ENCODE results near the gene PAX7. TPM values are rescaled to one million over a fixed set of nuclear protein-coding genes. Genes with fewer than 3 reads are reported as not detected.

The PAX7 gene
- polyA plus RNA-seq, 2 of the 4 experiments (the other 2 are of a cell fraction), result 0.23 to 0.48 TPM

DNA sequence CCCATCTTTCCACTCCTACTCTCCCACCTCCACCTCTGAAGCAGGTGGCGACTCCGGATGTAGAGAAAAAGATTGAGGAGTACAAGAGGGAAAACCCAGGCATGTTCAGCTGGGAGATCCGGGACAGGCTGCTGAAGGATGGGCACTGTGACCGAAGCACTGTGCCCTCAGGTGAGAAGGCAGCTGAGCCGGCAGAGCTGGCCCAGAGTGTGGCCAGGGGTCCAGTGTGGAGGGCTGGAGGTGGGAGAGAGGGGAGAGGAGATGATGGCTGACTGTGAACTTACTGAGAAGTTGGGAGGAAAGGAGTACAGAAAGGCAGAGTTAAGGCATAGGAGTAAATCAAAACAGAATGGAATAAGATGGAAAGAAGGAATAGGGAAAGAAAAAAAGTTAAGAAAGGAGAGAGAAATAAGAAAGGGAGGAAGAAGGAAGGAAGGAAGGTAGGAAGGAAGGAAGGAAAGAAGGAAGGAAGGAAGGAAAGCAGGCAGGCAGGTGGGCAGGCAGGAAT is 4.5 kb downstream of the PAX7 start:
- POLR2A ChIA-PET, result interaction anchor here (0.6 kb wide), 1 partner anchor 28 kb away, joined by 3 read pairs; no protein-coding TSS in a partner anchor
- WGBS (ENCODE audit: missing lambda C conversion rate), result 67% methylated on average over 5 of the region's 5 CpGs
- Histone ChIP-seq H3K27ac (no peak overlapping the region), H3K9me3 (no peaks in the 10 kb centered on the region), H3K4me2 (no peak overlapping the region), H3K4me3 (no peak overlapping the region), H3K4me1 (peaks cover 5% of the 10 kb centered on the region; the same call in 1 of the 3 replicates)
- ATAC-seq (no peak), FAIRE-seq (no peak), DNase-seq (ENCODE audit: low read depth in 1 of 2, low spot score in 1 of 2) (no peak)
- CTCF ChIA-PET, result interaction anchor here (0.6 to 2.3 kb wide), 2 partner anchors 46 to 597 kb away, joined by 3 to 5 read pairs; no protein-coding TSS in a partner anchor
- TF ChIP-seq ZNF302 (CRISPR knock-in tag; IDR thresholded peaks at IDR 0.05) (no peak), POLR2A (IDR thresholded peaks at IDR 0.05; ENCODE audit: low read length) (no peak), E2F6 (IDR thresholded peaks at IDR 0.05; ENCODE audit: borderline replicate concordance, low read depth) (no peak), RAD21 (conservative IDR thresholded peaks at IDR 0.05 in 1 of 2, IDR thresholded peaks at IDR 0.05 in 1 of 2) (no peak), RFX5 (IDR thresholded peaks at IDR 0.05) (no peak), ZSCAN20 (CRISPR knock-in tag; IDR thresholded peaks at IDR 0.05) (no peak), HOXA7 (CRISPR knock-in tag; IDR thresholded peaks at IDR 0.05) (no peak), HOXB5 (CRISPR knock-in tag; IDR thresholded peaks at IDR 0.05) (no peak), HOXB13 (CRISPR knock-in tag; IDR thresholded peaks at IDR 0.05; ENCODE audit: low read depth) (no peak), ELK1 (IDR thresholded peaks at IDR 0.05; ENCODE audit: low read depth, low read length) (no peak)
- TF ChIP-seq, protein P1, sequence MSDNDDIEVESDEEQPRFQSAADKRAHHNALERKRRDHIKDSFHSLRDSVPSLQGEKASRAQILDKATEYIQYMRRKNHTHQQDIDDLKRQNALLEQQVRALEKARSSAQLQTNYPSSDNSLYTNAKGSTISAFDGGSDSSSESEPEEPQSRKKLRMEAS (IDR thresholded peaks at IDR 0.05), result no peak
- TF ChIP-seq, protein P2, sequence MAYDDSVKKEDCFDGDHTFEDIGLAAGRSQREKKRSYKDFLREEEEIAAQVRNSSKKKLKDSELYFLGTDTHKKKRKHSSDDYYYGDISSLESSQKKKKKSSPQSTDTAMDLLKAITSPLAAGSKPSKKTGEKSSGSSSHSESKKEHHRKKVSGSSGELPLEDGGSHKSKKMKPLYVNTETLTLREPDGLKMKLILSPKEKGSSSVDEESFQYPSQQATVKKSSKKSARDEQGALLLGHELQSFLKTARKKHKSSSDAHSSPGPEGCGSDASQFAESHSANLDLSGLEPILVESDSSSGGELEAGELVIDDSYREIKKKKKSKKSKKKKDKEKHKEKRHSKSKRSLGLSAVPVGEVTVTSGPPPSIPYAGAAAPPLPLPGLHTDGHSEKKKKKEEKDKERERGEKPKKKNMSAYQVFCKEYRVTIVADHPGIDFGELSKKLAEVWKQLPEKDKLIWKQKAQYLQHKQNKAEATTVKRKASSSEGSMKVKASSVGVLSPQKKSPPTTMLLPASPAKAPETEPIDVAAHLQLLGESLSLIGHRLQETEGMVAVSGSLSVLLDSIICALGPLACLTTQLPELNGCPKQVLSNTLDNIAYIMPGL (CRISPR knock-in tag; IDR thresholded peaks at IDR 0.05; ENCODE audit: borderline replicate concordance), result no peak
- TF ChIP-seq, protein P3, sequence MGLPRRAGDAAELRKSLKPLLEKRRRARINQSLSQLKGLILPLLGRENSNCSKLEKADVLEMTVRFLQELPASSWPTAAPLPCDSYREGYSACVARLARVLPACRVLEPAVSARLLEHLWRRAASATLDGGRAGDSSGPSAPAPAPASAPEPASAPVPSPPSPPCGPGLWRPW (IDR thresholded peaks at IDR 0.05), result no peak
- TF ChIP-seq, protein P4, sequence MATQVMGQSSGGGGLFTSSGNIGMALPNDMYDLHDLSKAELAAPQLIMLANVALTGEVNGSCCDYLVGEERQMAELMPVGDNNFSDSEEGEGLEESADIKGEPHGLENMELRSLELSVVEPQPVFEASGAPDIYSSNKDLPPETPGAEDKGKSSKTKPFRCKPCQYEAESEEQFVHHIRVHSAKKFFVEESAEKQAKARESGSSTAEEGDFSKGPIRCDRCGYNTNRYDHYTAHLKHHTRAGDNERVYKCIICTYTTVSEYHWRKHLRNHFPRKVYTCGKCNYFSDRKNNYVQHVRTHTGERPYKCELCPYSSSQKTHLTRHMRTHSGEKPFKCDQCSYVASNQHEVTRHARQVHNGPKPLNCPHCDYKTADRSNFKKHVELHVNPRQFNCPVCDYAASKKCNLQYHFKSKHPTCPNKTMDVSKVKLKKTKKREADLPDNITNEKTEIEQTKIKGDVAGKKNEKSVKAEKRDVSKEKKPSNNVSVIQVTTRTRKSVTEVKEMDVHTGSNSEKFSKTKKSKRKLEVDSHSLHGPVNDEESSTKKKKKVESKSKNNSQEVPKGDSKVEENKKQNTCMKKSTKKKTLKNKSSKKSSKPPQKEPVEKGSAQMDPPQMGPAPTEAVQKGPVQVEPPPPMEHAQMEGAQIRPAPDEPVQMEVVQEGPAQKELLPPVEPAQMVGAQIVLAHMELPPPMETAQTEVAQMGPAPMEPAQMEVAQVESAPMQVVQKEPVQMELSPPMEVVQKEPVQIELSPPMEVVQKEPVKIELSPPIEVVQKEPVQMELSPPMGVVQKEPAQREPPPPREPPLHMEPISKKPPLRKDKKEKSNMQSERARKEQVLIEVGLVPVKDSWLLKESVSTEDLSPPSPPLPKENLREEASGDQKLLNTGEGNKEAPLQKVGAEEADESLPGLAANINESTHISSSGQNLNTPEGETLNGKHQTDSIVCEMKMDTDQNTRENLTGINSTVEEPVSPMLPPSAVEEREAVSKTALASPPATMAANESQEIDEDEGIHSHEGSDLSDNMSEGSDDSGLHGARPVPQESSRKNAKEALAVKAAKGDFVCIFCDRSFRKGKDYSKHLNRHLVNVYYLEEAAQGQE (IDR thresholded peaks at IDR 0.05), result no peak

DNA sequence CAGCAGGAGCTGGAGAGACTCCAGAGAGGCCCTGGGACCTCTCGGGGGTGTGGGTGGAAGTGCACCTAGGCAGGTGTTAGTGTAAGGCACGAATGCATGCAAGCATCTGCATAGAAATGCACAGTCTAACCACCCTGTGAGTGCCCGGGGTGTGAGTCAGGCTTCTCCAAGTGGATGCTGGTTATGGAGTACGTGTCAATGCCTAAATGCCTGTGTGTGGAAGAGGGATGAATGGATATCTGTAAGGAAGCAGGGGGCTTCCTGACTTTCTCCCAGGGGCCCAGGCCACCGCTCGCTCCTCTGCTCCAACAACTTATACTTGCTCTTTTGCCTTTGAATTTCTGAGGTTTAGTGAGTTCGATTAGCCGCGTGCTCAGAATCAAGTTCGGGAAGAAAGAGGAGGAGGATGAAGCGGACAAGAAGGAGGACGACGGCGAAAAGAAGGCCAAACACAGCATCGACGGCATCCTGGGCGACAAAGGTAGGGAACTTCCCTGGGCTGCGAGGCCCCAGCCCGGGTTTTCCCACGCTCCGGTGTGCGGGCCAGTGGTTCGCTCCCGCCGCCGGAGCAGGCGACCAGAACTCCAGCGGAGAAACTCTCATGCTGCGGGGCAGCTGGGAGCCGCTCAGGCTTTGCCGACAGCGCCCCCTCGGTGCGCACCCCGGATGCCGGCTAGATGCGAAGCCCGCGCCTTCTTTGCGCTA is 5.4 kb downstream of the PAX7 start:
- WGBS (ENCODE audit: missing lambda C conversion rate), result 75% methylated on average over 16 of the region's 40 CpGs
- Histone ChIP-seq H3K4me3 (no peak overlapping the region), H3K4me2 (no peak overlapping the region), H3K9me3 (no peaks in the 10 kb centered on the region), H3K4me1 (peaks cover 5% of the 10 kb centered on the region; the same call in 1 of the 3 replicates), H3K27ac (no peak overlapping the region)
- ChIA-PET POLR2A (no interaction called here), CTCF (no interaction called here)
- no peak for DNase-seq (ENCODE audit: low read depth in 1 of 2, low spot score in 1 of 2)
- ATAC-seq, result no peak
- no peak for FAIRE-seq
- no peak for TF ChIP-seq HOXB13 (CRISPR knock-in tag; IDR thresholded peaks at IDR 0.05; ENCODE audit: low read depth)
- TF ChIP-seq USF2 (IDR thresholded peaks at IDR 0.05), result no peak
- TF ChIP-seq JUNB (IDR thresholded peaks at IDR 0.05), result no peak
- TF ChIP-seq HOXA7 (CRISPR knock-in tag; IDR thresholded peaks at IDR 0.05), result no peak
- no peak for TF ChIP-seq MAFK (IDR thresholded peaks at IDR 0.05; ENCODE audit: partially characterized antibody)
- TF ChIP-seq CBX8 (IDR thresholded peaks at IDR 0.05), result no peak
- TF ChIP-seq, protein P4 (IDR thresholded peaks at IDR 0.05), result no peak
- no peak for TF ChIP-seq ESRRA (IDR thresholded peaks at IDR 0.05; ENCODE audit: borderline replicate concordance, low read length)
- TF ChIP-seq HEYL (CRISPR knock-in tag; IDR thresholded peaks at IDR 0.05), result no peak
- TF ChIP-seq ZNF302 (CRISPR knock-in tag; IDR thresholded peaks at IDR 0.05), result no peak
- TF ChIP-seq RFX5 (IDR thresholded peaks at IDR 0.05), result no peak
- TF ChIP-seq CBX2 (IDR thresholded peaks at IDR 0.05; ENCODE audit: borderline replicate concordance, low read depth), result no peak
